GM19455 (cell line): ENCODE data around the gene SPON1.

Experiments used
- ATAC-seq: cut with Tn5 transposase; IDR thresholded peaks from one replicate; pipeline ENCODE4 v1.9.1; 2021; ENCODE audit not compliant: unreplicated experiment

SPON1 gene

GRCh38 chr11:13942971-13943381, 19.5 kb upstream of the SPON1 start:
- no peak for ATAC-seq

- no peak for ATAC-seq
Measured at GRCh38 chr11:13944016-13944415, 18.5 kb upstream of the SPON1 start.

- ATAC-seq: no peak
Measured at GRCh38 chr11:13944911-13945425, 17.6 kb upstream of the SPON1 start.

DNA sequence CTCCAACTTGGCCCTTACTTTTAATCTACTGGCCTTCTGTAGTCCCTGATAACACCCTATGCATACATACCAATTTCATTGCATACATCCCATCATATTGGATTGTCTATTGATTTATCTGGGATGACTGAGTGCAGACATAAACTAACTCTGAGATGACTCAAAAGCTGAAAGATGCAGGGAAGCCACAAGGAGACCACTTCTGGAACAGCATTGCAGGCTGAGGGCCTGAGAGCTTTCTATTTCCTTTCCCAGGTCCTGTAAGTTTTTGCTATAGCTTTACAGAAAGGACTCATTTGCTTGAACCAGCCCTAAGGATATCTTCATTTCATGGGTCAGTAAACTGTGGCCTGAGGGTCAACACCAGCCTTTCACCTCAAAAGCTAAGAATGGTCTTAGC, 15.1 kb upstream of the SPON1 start:
- no peak for ATAC-seq

DNA sequence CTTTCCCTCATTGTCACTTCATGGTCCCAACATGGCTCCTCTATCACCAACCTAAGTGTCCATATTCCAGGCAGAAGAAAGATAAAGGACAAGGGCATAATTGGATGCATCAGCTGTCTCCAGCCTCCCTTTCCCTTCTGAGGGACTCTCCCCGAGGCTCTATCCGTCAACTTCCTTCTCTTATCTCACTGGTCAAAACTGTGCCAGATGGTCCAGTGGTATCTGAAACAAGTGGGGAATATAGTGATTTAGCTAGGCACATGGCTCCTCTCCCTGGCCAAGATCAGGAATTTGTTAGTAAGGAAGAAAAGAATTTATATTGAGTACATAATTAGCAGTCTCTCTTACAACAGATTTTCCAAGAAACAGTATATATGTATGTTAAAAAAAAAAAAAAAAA, 12.6 kb upstream of the SPON1 start:
- ATAC-seq: no peak

- ATAC-seq: no peak
Measured at GRCh38 chr11:13952221-13952620, 10.3 kb upstream of the SPON1 start.

- ATAC-seq: no peak
Measured at GRCh38 chr11:13952668-13953067, 9.9 kb upstream of the SPON1 start.

DNA sequence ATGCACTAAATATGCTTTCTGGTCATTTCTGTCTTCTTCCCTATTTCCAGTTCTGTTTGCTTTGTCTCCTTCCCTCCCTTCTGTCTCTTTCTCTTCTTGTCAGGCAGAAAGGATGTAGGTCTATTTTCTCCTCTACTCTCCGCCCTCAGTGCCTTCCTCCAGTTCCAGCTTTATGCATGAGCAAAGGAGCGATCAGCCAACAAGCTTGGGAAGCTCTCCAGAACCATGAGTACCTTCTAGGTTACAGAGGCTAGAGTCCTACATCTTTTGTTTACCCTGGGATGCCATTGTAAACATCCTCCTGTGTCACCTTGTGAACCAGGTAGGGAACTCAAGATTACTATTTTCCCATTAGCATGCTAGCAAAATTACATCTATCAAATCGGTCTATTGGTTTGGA, 7.9 kb upstream of the SPON1 start:
- no peak for ATAC-seq

GRCh38 chr11:13955971-13956421, 6.5 kb upstream of the SPON1 start:
- ATAC-seq: no peak

DNA sequence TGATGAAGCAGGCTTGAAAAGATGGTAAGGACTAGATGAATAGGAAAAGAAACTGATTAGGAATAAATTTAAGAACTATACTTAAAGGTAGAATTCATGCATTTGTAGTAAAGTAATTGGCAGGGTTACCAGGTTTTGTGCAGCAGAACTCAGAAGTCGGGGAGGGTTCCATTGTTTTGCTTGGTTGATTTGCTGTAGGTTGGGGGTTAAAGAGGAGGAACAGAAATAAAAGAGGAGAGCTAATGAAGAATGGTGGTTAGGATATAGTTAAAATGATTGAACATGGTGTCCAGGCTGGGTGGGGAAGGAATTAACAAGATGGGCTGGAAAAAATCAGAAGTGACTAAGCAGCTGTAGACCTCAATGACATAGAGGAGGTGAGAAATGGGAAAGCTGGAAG, 5.5 kb upstream of the SPON1 start:
- ATAC-seq: no peak

DNA sequence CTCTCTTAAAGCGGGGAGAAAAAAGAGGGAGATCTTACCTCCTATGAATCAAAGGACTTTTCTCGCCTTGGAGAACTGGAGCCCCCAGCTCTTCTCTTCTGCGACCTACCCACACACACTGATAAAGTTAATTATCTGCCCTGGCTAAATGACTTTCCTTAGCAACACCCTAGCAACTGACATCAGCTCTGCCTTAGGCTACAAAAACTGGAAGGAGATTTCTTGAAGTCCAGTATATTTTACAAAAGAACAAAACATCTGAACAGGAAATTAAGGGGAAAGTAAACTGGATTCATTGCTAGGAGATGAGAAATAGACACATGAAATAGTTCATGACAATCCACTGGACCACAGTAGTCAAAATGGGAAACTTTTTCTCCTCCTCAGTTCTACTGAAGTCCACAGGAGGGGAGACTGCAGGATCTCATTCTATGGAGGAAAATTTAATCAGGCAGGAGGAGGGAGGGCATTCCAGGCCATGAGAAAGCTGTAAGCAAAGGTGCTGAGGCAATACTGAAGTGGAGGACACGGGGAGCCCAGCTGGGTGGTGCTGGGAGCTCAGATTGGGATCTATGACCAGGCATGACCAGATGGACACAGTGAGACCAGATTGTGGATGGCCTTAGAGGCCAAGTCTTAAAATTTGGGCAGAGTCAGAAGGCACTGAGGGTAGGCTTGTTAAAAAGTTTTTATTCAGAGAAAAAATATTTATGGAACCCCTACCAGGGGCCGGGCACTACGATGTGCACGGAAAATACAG, 3.7 kb upstream of the SPON1 start:
- ATAC-seq: no peak

- ATAC-seq: no peak
Measured at GRCh38 chr11:13962198-13962561, 343 bp upstream of the SPON1 start.

DNA sequence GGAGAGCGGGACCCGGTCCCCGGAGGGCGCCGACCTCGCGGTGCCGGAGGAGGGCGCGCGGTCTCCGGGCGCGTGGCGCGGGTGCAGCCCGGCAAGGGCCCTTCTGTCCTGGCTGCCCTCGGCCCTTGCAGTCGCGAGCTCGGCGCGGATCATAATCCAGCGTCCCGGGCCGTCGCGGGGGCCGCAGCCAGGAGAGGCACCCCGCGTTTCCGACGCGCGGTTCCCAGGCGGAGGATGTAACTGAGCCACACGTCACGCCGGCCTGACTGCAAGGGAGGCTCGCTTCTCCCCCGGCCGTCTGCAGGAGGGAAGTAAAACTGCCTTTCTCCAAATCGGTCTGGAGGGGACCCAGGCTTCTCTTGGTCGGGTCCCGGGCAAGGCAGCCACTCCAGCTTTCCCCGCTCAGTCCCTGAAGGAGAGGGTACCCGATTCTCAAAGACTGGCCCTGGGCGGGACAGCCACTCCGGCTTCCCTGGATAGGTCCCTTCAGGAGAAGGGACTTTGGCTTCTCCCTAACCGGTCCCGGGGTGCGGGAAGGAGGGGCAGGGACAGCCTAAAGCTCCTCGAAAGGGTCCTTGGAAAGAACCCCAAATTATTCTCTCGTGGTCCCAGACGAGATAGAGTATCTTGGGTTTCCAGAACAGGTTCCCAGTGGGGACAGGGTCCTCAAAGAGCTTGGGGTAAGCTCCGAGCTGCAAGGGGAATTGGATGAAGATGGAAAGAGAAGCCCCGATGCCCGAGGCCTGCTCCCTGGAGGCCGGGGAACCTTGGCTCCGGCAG, 836 bp downstream of the SPON1 start:
- no peak for ATAC-seq

DNA sequence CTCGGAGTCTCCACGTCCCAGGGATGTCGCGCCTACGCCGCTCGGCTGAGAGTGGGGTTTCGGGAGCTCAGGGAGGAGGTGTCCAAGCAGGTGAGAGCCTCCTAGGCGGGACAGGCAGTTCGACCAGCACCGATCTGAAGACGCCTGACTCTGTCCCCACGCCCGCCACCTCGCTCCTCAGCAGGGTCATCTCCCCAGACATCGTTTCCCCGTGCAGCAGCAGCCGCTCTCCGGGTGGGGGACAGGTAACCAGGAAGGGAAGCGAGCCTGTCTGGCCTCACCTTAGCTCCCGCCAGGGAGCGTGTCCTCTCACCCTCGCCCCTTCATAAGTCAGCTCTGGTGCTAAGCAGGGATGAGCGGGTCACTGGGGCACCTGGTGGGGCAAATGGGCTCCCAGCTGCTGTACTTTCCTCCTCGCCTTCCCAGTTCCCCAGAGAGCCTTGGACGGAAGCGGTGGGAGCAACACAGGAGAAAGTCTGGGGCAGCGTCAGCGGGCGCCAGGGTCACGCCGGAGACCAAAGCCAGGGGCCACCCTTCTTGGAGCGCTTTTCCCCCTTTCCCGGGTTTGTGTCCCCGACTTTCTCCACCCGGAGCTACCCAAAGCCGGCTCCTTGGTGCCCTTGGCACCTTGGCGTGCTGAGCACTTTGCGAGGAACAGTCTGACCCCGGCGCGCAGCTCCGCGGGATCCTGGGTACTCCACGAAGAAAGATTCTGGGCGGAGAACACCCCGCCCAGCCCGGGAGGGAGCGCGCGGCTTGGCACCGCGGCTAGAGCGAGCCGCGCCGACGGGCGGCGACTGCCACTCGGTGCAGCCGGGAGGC, 1.6 kb downstream of the SPON1 start:
- ATAC-seq: no peak

GRCh38 chr11:13964771-13965074, 2.2 kb downstream of the SPON1 start:
- ATAC-seq: no peak

DNA sequence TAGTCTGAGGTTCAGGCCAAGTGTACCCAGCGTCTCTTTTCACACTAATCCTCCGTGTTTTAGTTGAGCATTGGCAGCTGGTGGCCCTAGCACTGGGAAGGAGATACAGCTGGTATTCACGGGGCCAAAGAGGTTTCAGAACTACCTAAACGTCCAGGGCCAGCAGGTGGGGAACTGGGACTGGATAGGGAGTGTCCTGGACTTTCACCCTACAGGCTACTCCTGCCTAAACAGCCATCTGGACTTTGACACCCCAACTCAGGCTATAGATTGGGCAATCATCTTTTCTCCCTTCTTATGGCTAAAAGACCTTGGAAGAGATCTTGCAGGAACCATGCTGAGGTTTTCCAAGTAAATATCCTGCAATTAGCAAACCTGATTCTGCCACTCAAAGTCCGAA, 2.8 kb downstream of the SPON1 start:
- ATAC-seq: no peak

DNA sequence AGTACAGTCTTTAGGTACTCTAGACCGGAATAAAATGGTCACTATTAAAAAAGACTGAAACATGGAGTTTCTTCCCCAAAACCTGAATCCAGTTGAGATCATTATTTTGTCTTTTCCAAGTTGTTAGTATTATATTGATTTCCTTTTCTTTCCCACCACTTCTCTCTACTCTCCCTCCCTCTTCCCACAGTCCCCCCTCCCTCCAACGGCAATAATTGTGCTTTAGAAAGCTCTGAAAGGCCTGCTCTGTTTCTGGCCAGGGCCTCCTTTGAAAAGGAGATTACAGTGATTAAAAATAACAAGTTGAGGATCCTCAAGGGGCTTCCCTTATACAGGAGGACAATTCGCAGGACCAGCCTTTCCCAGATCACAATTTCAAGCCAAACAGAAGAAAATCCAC, 3.5 kb downstream of the SPON1 start:
- no peak for ATAC-seq

- no peak for ATAC-seq
Measured at GRCh38 chr11:13966486-13966885, 4.0 kb downstream of the SPON1 start.

- no peak for ATAC-seq
Measured at GRCh38 chr11:13970986-13971385, 8.5 kb downstream of the SPON1 start.

GRCh38 chr11:13972043-13972910, 9.8 kb downstream of the SPON1 start:
- ATAC-seq: no peak

DNA sequence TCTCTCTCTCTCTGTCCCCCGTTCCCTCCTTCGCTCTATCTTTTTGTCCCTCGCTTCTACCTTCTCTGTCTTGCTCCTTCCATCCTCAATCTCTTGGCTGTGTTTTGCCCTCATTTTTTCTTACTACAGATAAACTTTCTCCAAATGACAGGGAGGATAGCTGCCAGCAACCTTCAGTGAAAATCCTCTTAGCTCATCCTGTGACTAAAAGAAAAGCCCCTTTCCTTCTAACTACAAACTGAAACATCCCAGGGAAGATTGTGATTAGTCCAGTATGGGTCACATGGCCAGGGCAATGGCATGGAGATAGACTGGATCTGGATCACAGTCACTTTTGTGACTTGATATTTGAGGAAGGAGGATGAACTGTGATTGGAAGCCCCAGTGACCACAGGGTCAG, 10.4 kb downstream of the SPON1 start:
- ATAC-seq: no peak
